ENCODE results near the gene ARHGEF3.

ARHGEF3 gene

GRCh38 chr3:56771376-56771775 lies 30.4 kb downstream of the ARHGEF3 start:
- Histone ChIP-seq H3K36me3 (replicated peaks) (no peaks in the 10 kb centered on the region), H3K27ac (no peak overlapping the region), H3K4me3 (ENCODE audit: low read depth, low read length) (no peak overlapping the region), H3K27me3 (replicated peaks) (no peaks in the 10 kb centered on the region)
- no peak for DNase-seq
- in situ Hi-C loops (cut with HindIII; ENCODE audit: low pct_ligation_motif_present, low sequenced_read_pairs), result no loop called here
- no peak for TF ChIP-seq CTCF (IDR thresholded peaks at IDR 0.05; ENCODE audit: low read depth, low read length, missing control alignments)

- Histone ChIP-seq H3K27ac (no peak overlapping the region), H3K27me3 (replicated peaks) (no peaks in the 10 kb centered on the region), H3K4me3 (ENCODE audit: low read depth, low read length) (no peak overlapping the region), H3K36me3 (replicated peaks) (no peaks in the 10 kb centered on the region)
- no peak for TF ChIP-seq CTCF (IDR thresholded peaks at IDR 0.05; ENCODE audit: low read depth, low read length, missing control alignments)
- in situ Hi-C loops (cut with HindIII; ENCODE audit: low pct_ligation_motif_present, low sequenced_read_pairs), result no loop called here
- DNase-seq, result no peak
Observed at GRCh38 chr3:56769116-56769707, 32.5 kb downstream of the ARHGEF3 start.

GRCh38 chr3:56764904-56765547 lies 36.7 kb downstream of the ARHGEF3 start:
- Histone ChIP-seq H3K27ac (no peak overlapping the region), H3K36me3 (replicated peaks) (no peaks in the 10 kb centered on the region), H3K27me3 (replicated peaks) (no peaks in the 10 kb centered on the region), H3K4me3 (ENCODE audit: low read depth, low read length) (no peak overlapping the region)
- no peak for DNase-seq
- in situ Hi-C loops (cut with HindIII; ENCODE audit: low pct_ligation_motif_present, low sequenced_read_pairs), result no loop called here
- TF ChIP-seq CTCF (IDR thresholded peaks at IDR 0.05; ENCODE audit: low read depth, low read length, missing control alignments), result no peak

GRCh38 chr3:56764184-56764583 lies 37.6 kb downstream of the ARHGEF3 start:
- no peak for TF ChIP-seq CTCF (IDR thresholded peaks at IDR 0.05; ENCODE audit: low read depth, low read length, missing control alignments)
- in situ Hi-C loops (cut with HindIII; ENCODE audit: low pct_ligation_motif_present, low sequenced_read_pairs), result no loop called here
- no peaks in the 10 kb centered on the region for H3K36me3 ChIP-seq (replicated peaks)
- H3K27ac ChIP-seq, result no peak overlapping the region
- no peak overlapping the region for H3K4me3 ChIP-seq (ENCODE audit: low read depth, low read length)
- no peaks in the 10 kb centered on the region for H3K27me3 ChIP-seq (replicated peaks)
- DNase-seq, result no peak

GRCh38 chr3:56763233-56763632 lies 38.5 kb downstream of the ARHGEF3 start:
- TF ChIP-seq CTCF (IDR thresholded peaks at IDR 0.05; ENCODE audit: low read depth, low read length, missing control alignments), result no peak
- in situ Hi-C loops (cut with HindIII; ENCODE audit: low pct_ligation_motif_present, low sequenced_read_pairs), result no loop called here

GRCh38 chr3:56762718-56763117 lies 39.0 kb downstream of the ARHGEF3 start:
- no peak for DNase-seq
- Histone ChIP-seq H3K36me3 (replicated peaks) (no peaks in the 10 kb centered on the region), H3K4me3 (ENCODE audit: low read depth, low read length) (no peak overlapping the region), H3K27me3 (replicated peaks) (no peaks in the 10 kb centered on the region), H3K27ac (no peak overlapping the region)
- in situ Hi-C loops (cut with HindIII; ENCODE audit: low pct_ligation_motif_present, low sequenced_read_pairs), result no loop called here
- no peak for TF ChIP-seq CTCF (IDR thresholded peaks at IDR 0.05; ENCODE audit: low read depth, low read length, missing control alignments)

More at GRCh38 chr3:56763233-56763632, 38.5 kb downstream of the ARHGEF3 start:
- H3K4me3 ChIP-seq (ENCODE audit: low read depth, low read length), result no peak overlapping the region
- no peaks in the 10 kb centered on the region for H3K27me3 ChIP-seq (replicated peaks)
- no peaks in the 10 kb centered on the region for H3K36me3 ChIP-seq (replicated peaks)
- no peak for DNase-seq
- no peak overlapping the region for H3K27ac ChIP-seq

All from brain microvascular endothelial cell (primary cell).